ENCODE measurements around the gene EDIL3.

The EDIL3 gene

GRCh38 chr5:84118551-84118950, 266.1 kb downstream of the EDIL3 start:
- POLR2A ChIA-PET, result no interaction called here
- no peak for TF ChIP-seq CTCF (IDR thresholded peaks at IDR 0.05; ENCODE audit: control extremely low read depth, extremely low read depth, low read depth, missing control alignments)
- DNase-seq (ENCODE audit: extremely low spot score), result no peak
- CTCF ChIA-PET, result no interaction called here

- POLR2A ChIA-PET, result no interaction called here
- CTCF ChIA-PET, result no interaction called here
- no peak for TF ChIP-seq CTCF (IDR thresholded peaks at IDR 0.05; ENCODE audit: control extremely low read depth, extremely low read depth, low read depth, missing control alignments)
- DNase-seq (ENCODE audit: extremely low spot score), result no peak
These were observed 269.0 kb downstream of the EDIL3 start for GRCh38 chr5:84115727-84116126.

GRCh38 chr5:84113246-84114105, 271.2 kb downstream of the EDIL3 start:
- ChIA-PET POLR2A (no interaction called here), CTCF (no interaction called here)
- no peak for DNase-seq (ENCODE audit: extremely low spot score)
- TF ChIP-seq CTCF (IDR thresholded peaks at IDR 0.05; ENCODE audit: control extremely low read depth, extremely low read depth, low read depth, missing control alignments), result no peak

GRCh38 chr5:84092738-84093137, 291.9 kb downstream of the EDIL3 start:
- ChIA-PET CTCF (no interaction called here), POLR2A (no interaction called here)
- TF ChIP-seq CTCF (IDR thresholded peaks at IDR 0.05; ENCODE audit: control extremely low read depth, extremely low read depth, low read depth, missing control alignments), result no peak
- no peak for DNase-seq (ENCODE audit: extremely low spot score)

- CTCF ChIA-PET, result interaction anchor here (1.0 kb wide), 1 partner anchor 16 kb away, joined by 3 read pairs; no protein-coding TSS in a partner anchor
- POLR2A ChIA-PET, result no interaction called here
- DNase-seq (ENCODE audit: extremely low spot score), result no peak
- TF ChIP-seq CTCF (IDR thresholded peaks at IDR 0.05; ENCODE audit: control extremely low read depth, extremely low read depth, low read depth, missing control alignments), result no peak
These were observed 293.4 kb downstream of the EDIL3 start for GRCh38 chr5:84091127-84091799.

GRCh38 chr5:84088996-84089395, 295.7 kb downstream of the EDIL3 start:
- no peak for DNase-seq (ENCODE audit: extremely low spot score)

More at GRCh38 chr5:84088996-84089395, 295.7 kb downstream of the EDIL3 start:
- CTCF ChIA-PET, result interaction anchor here (0.9 to 2.6 kb wide), 4 partner anchors 12 to 20 kb away, joined by 3 to 8 read pairs (median 4); no protein-coding TSS in a partner anchor
- POLR2A ChIA-PET, result no interaction called here
- no peak for TF ChIP-seq CTCF (IDR thresholded peaks at IDR 0.05; ENCODE audit: control extremely low read depth, extremely low read depth, low read depth, missing control alignments)
